ENCODE results near the gene PPIP5K1. TPM values are rescaled to one million over a fixed set of nuclear protein-coding genes. Genes with fewer than 3 reads are reported as not detected.

Gene PPIP5K1
- total and polyA plus RNA-seq, 2 donors from 2014 or later: 7.7 to 64.6 TPM

DNA sequence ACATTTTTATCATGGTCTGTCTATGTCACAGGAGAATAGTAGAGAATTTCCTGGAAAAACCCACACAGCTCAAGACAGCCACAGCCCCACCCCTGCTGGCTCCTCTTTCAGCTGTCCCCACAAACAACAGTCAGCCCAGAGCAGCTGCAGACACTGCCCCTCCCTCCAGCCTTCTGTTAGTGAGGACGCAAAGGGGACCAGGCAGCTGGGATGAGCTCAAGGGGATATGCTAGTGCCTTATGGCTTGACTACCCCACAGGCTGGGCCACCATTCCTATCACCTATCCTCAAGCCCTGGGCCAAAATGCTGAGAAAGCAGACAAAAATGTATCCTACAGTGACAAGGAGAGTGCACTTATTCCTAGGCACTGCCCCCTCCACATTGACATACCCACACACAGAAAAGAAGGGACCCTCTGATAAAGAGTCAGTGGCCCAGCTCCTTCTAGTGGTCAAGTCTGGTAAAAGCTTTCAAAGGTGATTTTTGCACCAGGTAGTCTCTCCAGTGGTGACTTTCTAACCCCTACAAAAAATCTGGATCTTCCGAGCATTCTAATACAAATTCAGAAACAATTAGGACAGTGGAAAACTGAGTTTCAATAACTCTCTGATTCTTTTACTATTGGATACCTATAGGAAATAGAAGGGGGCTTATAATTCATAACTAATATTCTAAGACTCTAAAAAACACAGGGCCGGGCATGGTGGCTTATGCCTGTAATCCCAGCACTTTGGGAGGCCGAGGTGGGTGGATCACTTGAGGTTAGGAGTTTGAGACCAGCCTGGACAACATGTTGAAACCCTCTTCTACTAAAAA, 75.6 kb downstream of the PPIP5K1 start:
- no peaks in the 10 kb centered on the region for H3K36me3 ChIP-seq (ENCODE audit: control insufficient read depth in 2 of 3, insufficient read depth in 3 of 3, low read length in 3 of 3)
- TF ChIP-seq, protein P1, sequence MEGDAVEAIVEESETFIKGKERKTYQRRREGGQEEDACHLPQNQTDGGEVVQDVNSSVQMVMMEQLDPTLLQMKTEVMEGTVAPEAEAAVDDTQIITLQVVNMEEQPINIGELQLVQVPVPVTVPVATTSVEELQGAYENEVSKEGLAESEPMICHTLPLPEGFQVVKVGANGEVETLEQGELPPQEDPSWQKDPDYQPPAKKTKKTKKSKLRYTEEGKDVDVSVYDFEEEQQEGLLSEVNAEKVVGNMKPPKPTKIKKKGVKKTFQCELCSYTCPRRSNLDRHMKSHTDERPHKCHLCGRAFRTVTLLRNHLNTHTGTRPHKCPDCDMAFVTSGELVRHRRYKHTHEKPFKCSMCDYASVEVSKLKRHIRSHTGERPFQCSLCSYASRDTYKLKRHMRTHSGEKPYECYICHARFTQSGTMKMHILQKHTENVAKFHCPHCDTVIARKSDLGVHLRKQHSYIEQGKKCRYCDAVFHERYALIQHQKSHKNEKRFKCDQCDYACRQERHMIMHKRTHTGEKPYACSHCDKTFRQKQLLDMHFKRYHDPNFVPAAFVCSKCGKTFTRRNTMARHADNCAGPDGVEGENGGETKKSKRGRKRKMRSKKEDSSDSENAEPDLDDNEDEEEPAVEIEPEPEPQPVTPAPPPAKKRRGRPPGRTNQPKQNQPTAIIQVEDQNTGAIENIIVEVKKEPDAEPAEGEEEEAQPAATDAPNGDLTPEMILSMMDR (IDR thresholded peaks at IDR 0.05; ENCODE audit: borderline replicate concordance, extremely low read depth, insufficient read depth): peak; percentile 29
- no peak overlapping the region for H3K27ac ChIP-seq (ENCODE audit: low read depth in 2 of 2, low read length in 2 of 2)
- no peak overlapping the region for H3K9ac ChIP-seq (ENCODE audit: low read length in 3 of 3)
- no peaks in the 10 kb centered on the region for H3K27me3 ChIP-seq (ENCODE audit: control insufficient read depth, insufficient read depth, low read length)
- no peak overlapping the region for H3K4me3 ChIP-seq (ENCODE audit: low read length in 3 of 3)
- DNase-seq (peak in 2 of 5 donors; percentile 33 to 58), FAIRE-seq (no peak)
- peaks cover 6 to 22% (median 9%) of the 10 kb centered on the region in 3 donors for H3K4me1 ChIP-seq (ENCODE audit: control insufficient read depth in 2 of 3, insufficient read depth in 2 of 3, low read depth in 1 of 3, low read length in 3 of 3)
- intact Hi-C loops (cut with DNase I): no loop called here
- H3K9me3 ChIP-seq (ENCODE audit: control insufficient read depth in 2 of 3, insufficient read depth in 1 of 3, low read length in 3 of 3): no peaks in the 10 kb centered on the region

DNA sequence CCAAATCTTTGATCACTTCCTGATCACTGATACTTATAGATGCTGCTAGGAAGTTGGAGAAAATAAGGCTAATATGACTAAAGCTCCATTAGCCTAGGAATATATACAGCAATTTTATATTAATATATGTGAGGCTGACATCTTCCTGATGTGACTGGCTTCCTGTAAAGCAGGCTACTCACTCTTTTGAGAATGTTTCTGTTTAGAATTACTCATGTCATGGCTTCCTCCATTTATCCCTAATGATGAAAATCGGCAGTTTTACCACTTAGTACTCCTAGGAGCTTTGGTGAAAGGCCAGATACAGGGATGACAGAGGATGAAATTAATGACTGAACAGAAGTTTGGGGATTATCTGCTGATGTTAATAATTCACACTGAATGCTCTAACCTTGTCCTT, 76.5 kb downstream of the PPIP5K1 start:
- no peaks in the 10 kb centered on the region for H3K36me3 ChIP-seq (ENCODE audit: control insufficient read depth in 2 of 3, insufficient read depth in 3 of 3, low read length in 3 of 3)
- no peaks in the 10 kb centered on the region for H3K27me3 ChIP-seq (ENCODE audit: control insufficient read depth, insufficient read depth, low read length)
- H3K9ac ChIP-seq (ENCODE audit: low read length in 3 of 3): no peak overlapping the region
- no peak overlapping the region for H3K4me3 ChIP-seq (ENCODE audit: low read length in 3 of 3)
- FAIRE-seq (no peak), DNase-seq (no peak)
- TF ChIP-seq, protein P1 (IDR thresholded peaks at IDR 0.05; ENCODE audit: borderline replicate concordance, extremely low read depth, insufficient read depth): no peak
- peaks cover 6 to 24% (median 9%) of the 10 kb centered on the region in 3 donors for H3K4me1 ChIP-seq (ENCODE audit: control insufficient read depth in 2 of 3, insufficient read depth in 2 of 3, low read depth in 1 of 3, low read length in 3 of 3)
- intact Hi-C loops (cut with DNase I): no loop called here
- H3K27ac ChIP-seq (ENCODE audit: low read depth in 2 of 2, low read length in 2 of 2): no peak overlapping the region
- no peaks in the 10 kb centered on the region for H3K9me3 ChIP-seq (ENCODE audit: control insufficient read depth in 2 of 3, insufficient read depth in 1 of 3, low read length in 3 of 3)

DNA sequence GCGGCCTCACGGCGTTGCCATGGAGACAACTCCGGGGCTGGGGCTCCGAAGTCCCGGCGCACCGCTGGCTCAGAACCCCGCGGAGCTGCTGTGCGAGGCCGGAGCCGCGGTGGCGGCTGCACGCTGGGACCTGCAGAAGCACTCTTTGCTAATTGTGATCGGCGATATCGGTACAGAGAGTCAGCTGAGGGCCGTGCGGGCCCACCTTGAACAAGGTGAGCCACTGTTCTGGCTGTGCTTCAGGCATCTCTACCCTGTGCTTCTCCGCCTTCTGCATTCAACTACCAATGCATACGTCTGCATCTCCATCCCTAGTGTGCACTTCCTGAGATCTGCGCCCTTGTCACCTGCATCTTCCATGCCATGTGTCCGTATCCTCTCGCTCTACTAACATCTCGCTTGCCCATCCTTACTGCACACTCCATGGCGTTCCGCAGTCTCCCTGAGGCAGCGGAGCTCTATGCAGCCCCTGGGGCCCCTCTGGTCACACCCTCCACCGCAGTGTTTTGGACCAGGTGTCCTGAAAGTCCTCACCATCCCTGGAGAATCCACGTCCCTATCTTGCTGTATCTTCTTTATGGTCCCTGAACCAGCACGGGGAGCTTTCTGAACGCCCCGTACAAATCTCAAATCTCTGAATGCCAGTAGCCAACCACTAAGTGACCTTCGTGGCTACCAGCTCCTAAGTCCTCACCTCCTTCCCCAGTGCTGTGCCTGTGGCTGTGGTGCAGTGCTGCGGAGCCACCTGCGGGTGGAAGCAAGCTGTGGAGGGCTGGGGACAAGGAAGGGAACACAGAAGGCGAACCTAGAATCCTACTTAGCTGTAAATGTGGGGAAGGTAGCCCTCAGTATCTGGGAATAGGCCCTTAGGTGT, 78.8 kb downstream of the PPIP5K1 start:
- intact Hi-C loops (cut with DNase I): no loop called here
- TF ChIP-seq, protein P1 (IDR thresholded peaks at IDR 0.05; ENCODE audit: borderline replicate concordance, extremely low read depth, insufficient read depth): no peak

More for the DNA sequence above, 78.8 kb downstream of the PPIP5K1 start:
- no peaks in the 10 kb centered on the region for H3K9me3 ChIP-seq (ENCODE audit: control insufficient read depth in 2 of 3, insufficient read depth in 1 of 3, low read length in 3 of 3)
- FAIRE-seq (no peak), DNase-seq (peak in 3 of 5 donors; percentile 37 to 59 (median 39))
- H3K4me3 ChIP-seq (ENCODE audit: low read length in 3 of 3): peak overlapping the region; percentile 59 to 87 (median 78)
- H3K4me1 ChIP-seq (ENCODE audit: control insufficient read depth in 2 of 3, insufficient read depth in 2 of 3, low read depth in 1 of 3, low read length in 3 of 3): peaks cover under 1 to 13% (median 6%) of the 10 kb centered on the region in 3 donors
- no peaks in the 10 kb centered on the region for H3K36me3 ChIP-seq (ENCODE audit: control insufficient read depth in 2 of 3, insufficient read depth in 3 of 3, low read length in 3 of 3)
- no peaks in the 10 kb centered on the region for H3K27me3 ChIP-seq (ENCODE audit: control insufficient read depth, insufficient read depth, low read length)
- H3K27ac ChIP-seq (ENCODE audit: low read depth in 2 of 2, low read length in 2 of 2): peak overlapping the region in 1 of 2 donors; percentile 7
- H3K9ac ChIP-seq (ENCODE audit: low read length in 3 of 3): peak overlapping the region in 2 of 3 donors; percentile 27 to 73
